Activated CD8-positive, alpha-beta memory T cell treated with anti-CD3 and anti-CD28 coated beads for 48 hours (primary cell): ENCODE results near the gene NHEJ1.
A peak's percentile ranks its signal among the peaks of the same experiment; 100 is the strongest.

Experiments used
- DNase-seq, 3 experiments: peaks; one replicate each; pipeline ENCODE4 v3.0.0-alpha.2; 2020; ENCODE audit warnings: low read depth in 2 of 3, low spot score in 2 of 3

The NHEJ1 gene

GRCh38 chr2:219031005-219031738 lies 129.4 kb downstream of the NHEJ1 start:
- no peak for DNase-seq

- DNase-seq, result no peak
Observed at GRCh38 chr2:219030177-219030940, 130.3 kb downstream of the NHEJ1 start.

DNA sequence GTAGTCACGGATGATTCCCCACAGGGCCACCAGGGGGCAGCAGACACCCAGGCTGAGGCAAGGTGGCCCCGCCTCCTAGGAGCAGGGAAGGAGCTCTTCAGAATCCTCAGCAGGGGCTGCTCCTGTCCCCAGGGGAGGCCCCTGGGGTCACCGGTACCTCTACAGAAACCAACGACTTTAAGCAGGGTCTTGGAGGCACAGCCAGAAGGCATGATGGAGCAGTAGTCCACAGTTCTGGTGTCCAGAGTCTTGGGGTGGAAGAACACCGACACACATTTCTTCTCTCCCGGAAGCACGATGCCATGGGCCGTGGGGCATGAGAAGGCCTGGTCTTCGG lies 130.8 kb downstream of the NHEJ1 start:
- peak; percentile 49 to 63 (median 56) for DNase-seq

- no peak for DNase-seq
Observed at GRCh38 chr2:219028996-219029828, 131.4 kb downstream of the NHEJ1 start.

GRCh38 chr2:219028141-219028540 lies 132.5 kb downstream of the NHEJ1 start:
- DNase-seq, result no peak

- no peak for DNase-seq
Observed at GRCh38 chr2:219027511-219028055, 133.0 kb downstream of the NHEJ1 start.

DNA sequence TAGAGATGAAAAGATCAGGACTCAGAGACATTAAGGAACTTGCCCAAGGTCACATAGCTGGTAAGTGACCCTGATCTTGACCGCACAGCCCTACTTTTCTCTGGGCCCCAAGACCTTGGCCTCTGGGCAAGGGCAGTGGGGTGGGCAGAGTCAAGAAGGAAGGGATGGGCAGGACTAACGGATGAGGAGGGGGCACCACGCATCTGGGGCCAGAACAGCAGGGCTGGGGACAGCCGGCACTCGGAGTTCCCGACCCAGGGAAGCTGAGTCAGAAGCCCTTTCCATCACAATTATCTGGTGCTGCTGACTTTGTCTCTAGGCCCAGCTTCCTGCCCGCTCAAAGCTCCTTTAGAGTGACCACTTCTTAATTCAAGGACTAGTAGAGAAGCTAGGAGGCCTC lies 133.7 kb downstream of the NHEJ1 start:
- no peak for DNase-seq

GRCh38 chr2:219025637-219026585 lies 134.7 kb downstream of the NHEJ1 start:
- no peak for DNase-seq
